GM19240 (cell line): ENCODE data around the gene SOWAHA.
A peak's percentile ranks its signal among the peaks of the same experiment; 100 is the strongest.
"Not testable (repeated sequence)": the region's sequence is repeated elsewhere in the genome, so short reads cannot be mapped to it uniquely, and the experiment has no call there.

Source experiments
- DNase-seq: peaks from one replicate; pipeline ENCODE4 v3.0.0; 2011; ENCODE audit warnings: low spot score; ENCODE audit not compliant: insufficient read length

Gene SOWAHA

GRCh38 chr5:132777209-132778069 is 35.7 kb upstream of the SOWAHA start, which contains the start of gene SEPTIN8:
SEPTIN8 (minus strand) TSS chr5:132777239; CDS start chr5:132777137, 102 bp downstream.
- peak; percentile 56 for DNase-seq

- DNase-seq, result no peak
Observed at GRCh38 chr5:132778129-132778528, 35.0 kb upstream of the SOWAHA start.

GRCh38 chr5:132778856-132779255 is 34.2 kb upstream of the SOWAHA start:
- no peak for DNase-seq

- no peak for DNase-seq
Observed at GRCh38 chr5:132779961-132780360, 33.1 kb upstream of the SOWAHA start.

- no peak for DNase-seq
Observed at GRCh38 chr5:132780577-132780976, 32.5 kb upstream of the SOWAHA start.

GRCh38 chr5:132781029-132781428 is 32.1 kb upstream of the SOWAHA start:
- DNase-seq, result no peak

- no peak for DNase-seq
Observed at GRCh38 chr5:132782101-132782500, 31.0 kb upstream of the SOWAHA start.

GRCh38 chr5:132785365-132785764 is 27.7 kb upstream of the SOWAHA start:
- DNase-seq, result no peak

- DNase-seq, result no peak
Observed at GRCh38 chr5:132785864-132786263, 27.2 kb upstream of the SOWAHA start.

- no peak for DNase-seq
Observed at GRCh38 chr5:132787076-132787475, 26.0 kb upstream of the SOWAHA start.

GRCh38 chr5:132788508-132788907 is 24.6 kb upstream of the SOWAHA start:
- no peak for DNase-seq

GRCh38 chr5:132788990-132789886 is 23.9 kb upstream of the SOWAHA start:
- DNase-seq, result no peak

- no peak for DNase-seq
Observed at GRCh38 chr5:132790201-132790865, 22.8 kb upstream of the SOWAHA start.

- no peak for DNase-seq
Observed at GRCh38 chr5:132791026-132791425, 22.1 kb upstream of the SOWAHA start.

GRCh38 chr5:132797651-132798050 is 15.5 kb upstream of the SOWAHA start:
- no peak for DNase-seq

GRCh38 chr5:132799392-132799791 is 13.7 kb upstream of the SOWAHA start:
- no peak for DNase-seq

GRCh38 chr5:132800545-132800944 is 12.6 kb upstream of the SOWAHA start:
- DNase-seq, result no peak

GRCh38 chr5:132802044-132802684 is 10.9 kb upstream of the SOWAHA start:
- no peak for DNase-seq

- not testable (repeated sequence) for DNase-seq
Observed at GRCh38 chr5:132802685-132803066, 10.4 kb upstream of the SOWAHA start.

GRCh38 chr5:132804219-132804618 is 8.9 kb upstream of the SOWAHA start:
- DNase-seq, result not testable (repeated sequence)

- DNase-seq, result not testable (repeated sequence)
Observed at GRCh38 chr5:132805872-132806271, 7.2 kb upstream of the SOWAHA start.
